Neural cell (in vitro differentiated cells): ENCODE results near the gene CACNB2. TPM values are rescaled to one million over a fixed set of nuclear protein-coding genes. Genes with fewer than 3 reads are reported as not detected.

Experiments
- H2AFZ ChIP-seq: fragments of 200-600, 300-800 bp; sonication (generic), shearing (Covaris generic); 2 replicates; pipeline ENCODE4 v1.6.0; 2014; ENCODE audit warnings: low read depth, mild to moderate bottlenecking, antibody characterized with exemption, low read length, moderate library complexity
- H3F3A ChIP-seq: fragments of 200-600 bp; shearing (Covaris generic); 2 replicates; pipeline ENCODE4 v1.6.1; 2016; ENCODE audit warnings: mild to moderate bottlenecking, moderate library complexity, mixed read lengths, antibody characterized with exemption, low read length; ENCODE audit not compliant: insufficient read depth, poor library complexity, severe bottlenecking
- H3K27ac ChIP-seq: fragments of 200-600, 300-800 bp; sonication (generic), shearing (Covaris generic); 2 replicates; pipeline ENCODE4 v1.5.1; 2014; ENCODE audit warnings: mild to moderate bottlenecking, low read length, moderate library complexity
- H3K27me3 ChIP-seq: fragments of 300-800, 200-600 bp; sonication (generic), shearing (Covaris generic); 2 replicates; pipeline ENCODE4 v1.6.0; 2014; ENCODE audit warnings: mild to moderate bottlenecking, low read depth, low read length, moderate library complexity; ENCODE audit not compliant: insufficient read depth
- H3K36me3 ChIP-seq: fragments of 300-800, 200-600 bp; sonication (generic), shearing (Covaris generic); 2 replicates; pipeline ENCODE4 v1.5.1; 2014; ENCODE audit warnings: mild to moderate bottlenecking, antibody characterized with exemption, low read length, moderate library complexity; ENCODE audit not compliant: insufficient read depth
- H3K4me2 ChIP-seq: fragments of 300-800, 200-600 bp; sonication (generic), shearing (Covaris generic); 2 replicates; pipeline ENCODE4 v1.6.0; 2014; ENCODE audit warnings: mild to moderate bottlenecking, low read length
- H3K4me3 ChIP-seq: fragments of 300-800, 200-600 bp; sonication (generic), shearing (Covaris generic); 2 replicates; pipeline ENCODE4 v1.5.1; 2014; ENCODE audit warnings: mild to moderate bottlenecking, low read length, moderate library complexity
- H3K79me2 ChIP-seq: fragments of 200-600 bp; shearing (Covaris generic); replicated peaks from 2 replicates; pipeline ENCODE4 v1.6.0; 2014; ENCODE audit warnings: mild to moderate bottlenecking, low read length, moderate library complexity; ENCODE audit not compliant: insufficient read depth
- H3K9ac ChIP-seq: fragments of 300-800, 200-600 bp; sonication (generic), shearing (Covaris generic); 2 replicates; pipeline ENCODE4 v1.6.1; 2016; ENCODE audit warnings: mild to moderate bottlenecking, low read length, mixed read lengths
- H3K9me2 ChIP-seq: fragments of 200-600 bp; shearing (Covaris generic); 2 replicates; pipeline ENCODE4 v1.6.1; 2016; ENCODE audit warnings: mild to moderate bottlenecking, low read length, mixed read lengths; ENCODE audit not compliant: insufficient read depth
- H3K9me3 ChIP-seq: fragments of 200-600, 300-800 bp; sonication (generic), shearing (Covaris generic); 2 replicates; pipeline ENCODE4 v1.6.1; 2016; ENCODE audit warnings: mild to moderate bottlenecking, mixed run types, low read length, moderate library complexity, mixed read lengths
- H4K20me1 ChIP-seq: fragments of 200-600 bp; shearing (Covaris generic); 2 replicates; pipeline ENCODE4 v1.6.1; 2016; ENCODE audit warnings: mild to moderate bottlenecking, mixed run types; ENCODE audit not compliant: insufficient read depth
- CTCF ChIP-seq: fragments of 450-650 bp; IDR thresholded peaks from 2 replicates; pipeline ENCODE4 v1.5.1; 2014; ENCODE audit warnings: antibody characterized with exemption, mild to moderate bottlenecking, moderate library complexity; ENCODE audit not compliant: poor library complexity, severe bottlenecking
- EP300 ChIP-seq: fragments of 450-650 bp; conservative IDR thresholded peaks from 2 replicates; pipeline ENCODE4 v1.6.1; 2014; ENCODE audit warnings: antibody characterized with exemption, mild to moderate bottlenecking, moderate library complexity; ENCODE audit not compliant: poor library complexity, severe bottlenecking
- EZH2 ChIP-seq: fragments of 200-600, 300-800 bp; shearing (Covaris generic), sonication (generic); IDR thresholded peaks from 2 replicates; pipeline ENCODE4 v1.6.1; 2014; ENCODE audit warnings: antibody characterized with exemption, low read length, borderline replicate concordance, mild to moderate bottlenecking; ENCODE audit not compliant: insufficient read depth, poor library complexity, severe bottlenecking
- MXI1 ChIP-seq: fragments of 450-650 bp; conservative IDR thresholded peaks from 2 replicates; pipeline ENCODE4 v1.6.1; 2014; ENCODE audit warnings: antibody characterized with exemption, mild to moderate bottlenecking; ENCODE audit not compliant: poor library complexity, severe bottlenecking
- POLR2AphosphoS5 ChIP-seq: IDR thresholded peaks from 2 replicates; pipeline ENCODE4 v1.6.1; 2012
- RAD21 ChIP-seq: fragments of 450-650 bp; conservative IDR thresholded peaks from 2 replicates; pipeline ENCODE4 v1.6.1; 2014; ENCODE audit warnings: antibody characterized with exemption, mild to moderate bottlenecking, moderate library complexity
- REST ChIP-seq: IDR thresholded peaks from 2 replicates; pipeline ENCODE4 v1.6.1; 2012; ENCODE audit warnings: borderline replicate concordance
- SMC3 ChIP-seq: fragments of 450-650 bp; conservative IDR thresholded peaks from 2 replicates; pipeline ENCODE4 v1.6.1; 2014; ENCODE audit warnings: antibody characterized with exemption, mild to moderate bottlenecking, moderate library complexity; ENCODE audit not compliant: poor library complexity
- TAF1 ChIP-seq: IDR thresholded peaks from 2 replicates; pipeline ENCODE4 v1.6.1; 2012; ENCODE audit warnings: low read depth
- polyA plus RNA-seq: library from polyadenylated mRNA; depleted of rRNA; stranded (reverse); fragments of >200 nt; gene quantifications from 2 replicates; pipeline ENCODE4 v1.2.3, GENCODE V29; 2014

Gene CACNB2
- polyA plus RNA-seq, 1 donor from 2014 or later = 14.3 TPM

GRCh38 chr10:18332484-18332883 is 192.3 kb downstream of the CACNB2 start:
- Histone ChIP-seq H3K36me3 (no peaks in the 10 kb centered on the region), H3K4me3 (no peak overlapping the region), H3K9ac (no peak overlapping the region), H3K27me3 (no peaks in the 10 kb centered on the region), H3F3A (no peaks in the 10 kb centered on the region), H2AFZ (no peak overlapping the region), H3K9me2 (no peaks in the 10 kb centered on the region), H3K27ac (no peak overlapping the region), H3K79me2 (no peaks in the 10 kb centered on the region), H3K9me3 (no peaks in the 10 kb centered on the region), H4K20me1 (no peaks in the 10 kb centered on the region), H3K4me2 (no peak overlapping the region)
- TF ChIP-seq MXI1 = no peak
- no peak for TF ChIP-seq POLR2AphosphoS5
- no peak for TF ChIP-seq TAF1
- no peak for TF ChIP-seq RAD21
- no peak for TF ChIP-seq CTCF
- no peak for TF ChIP-seq EZH2
- no peak for TF ChIP-seq SMC3
- no peak for TF ChIP-seq EP300
- TF ChIP-seq REST = no peak

- no peaks in the 10 kb centered on the region for H3K79me2 ChIP-seq
- no peak overlapping the region for H3K27ac ChIP-seq
- no peak overlapping the region for H2AFZ ChIP-seq
- no peaks in the 10 kb centered on the region for H3K9me3 ChIP-seq
- TF ChIP-seq CTCF (no peak), REST (no peak), RAD21 (no peak), POLR2AphosphoS5 (no peak), MXI1 (no peak), EZH2 (no peak), TAF1 (no peak), SMC3 (no peak), EP300 (no peak)
- no peaks in the 10 kb centered on the region for H3K9me2 ChIP-seq
- no peak overlapping the region for H3K4me3 ChIP-seq
- H3F3A ChIP-seq = no peaks in the 10 kb centered on the region
- H3K36me3 ChIP-seq = no peaks in the 10 kb centered on the region
- no peaks in the 10 kb centered on the region for H4K20me1 ChIP-seq
- H3K27me3 ChIP-seq = no peaks in the 10 kb centered on the region
- no peak overlapping the region for H3K9ac ChIP-seq
- H3K4me2 ChIP-seq = no peak overlapping the region
These were observed 193.4 kb downstream of the CACNB2 start for GRCh38 chr10:18333621-18334020.
